Measurements from ENCODE around the gene ALOX15.

DNA sequence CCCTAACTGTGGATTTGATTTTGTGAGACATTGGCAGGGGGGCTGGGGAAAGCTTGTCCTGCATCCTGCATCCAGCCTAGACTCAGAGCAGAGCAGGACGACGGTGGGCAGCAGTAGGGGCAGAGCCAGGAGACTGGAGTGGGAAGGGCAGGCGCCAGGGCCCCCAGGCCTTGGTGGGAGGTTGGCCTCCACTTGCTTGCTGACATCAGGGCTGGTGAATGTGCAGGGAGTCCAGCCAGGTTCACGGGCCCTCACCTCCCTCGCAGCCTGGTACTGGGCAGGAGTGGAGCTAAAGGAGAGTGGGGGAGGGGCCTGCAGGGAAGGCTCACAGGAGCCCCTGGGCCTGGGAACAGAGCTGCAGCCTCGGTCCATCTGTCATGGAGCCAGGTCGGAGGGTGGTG, 59.4 kb downstream of the ALOX15 start:
- TF ChIP-seq, protein P1, sequence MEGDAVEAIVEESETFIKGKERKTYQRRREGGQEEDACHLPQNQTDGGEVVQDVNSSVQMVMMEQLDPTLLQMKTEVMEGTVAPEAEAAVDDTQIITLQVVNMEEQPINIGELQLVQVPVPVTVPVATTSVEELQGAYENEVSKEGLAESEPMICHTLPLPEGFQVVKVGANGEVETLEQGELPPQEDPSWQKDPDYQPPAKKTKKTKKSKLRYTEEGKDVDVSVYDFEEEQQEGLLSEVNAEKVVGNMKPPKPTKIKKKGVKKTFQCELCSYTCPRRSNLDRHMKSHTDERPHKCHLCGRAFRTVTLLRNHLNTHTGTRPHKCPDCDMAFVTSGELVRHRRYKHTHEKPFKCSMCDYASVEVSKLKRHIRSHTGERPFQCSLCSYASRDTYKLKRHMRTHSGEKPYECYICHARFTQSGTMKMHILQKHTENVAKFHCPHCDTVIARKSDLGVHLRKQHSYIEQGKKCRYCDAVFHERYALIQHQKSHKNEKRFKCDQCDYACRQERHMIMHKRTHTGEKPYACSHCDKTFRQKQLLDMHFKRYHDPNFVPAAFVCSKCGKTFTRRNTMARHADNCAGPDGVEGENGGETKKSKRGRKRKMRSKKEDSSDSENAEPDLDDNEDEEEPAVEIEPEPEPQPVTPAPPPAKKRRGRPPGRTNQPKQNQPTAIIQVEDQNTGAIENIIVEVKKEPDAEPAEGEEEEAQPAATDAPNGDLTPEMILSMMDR (conservative IDR thresholded peaks at IDR 0.05): no peak
- TF ChIP-seq EZH2 (IDR thresholded peaks at IDR 0.05; ENCODE audit: low read depth): no peak

Measured in PC-9 (cell line).